LNCaP clone FGC (cell line): ENCODE data around the gene GALNT5.

ENCODE experiments used
- DNase-seq: peaks from one replicate; pipeline ENCODE4 v3.0.0-alpha.2; 2011; ENCODE audit warnings: low read depth
- H3K4me3 ChIP-seq: 2 replicates; pipeline ENCODE4 v1.5.1; 2011; ENCODE audit warnings: mild to moderate bottlenecking, low read depth, low read length, control low read depth
- CTCF ChIP-seq: IDR thresholded peaks from 2 replicates; pipeline ENCODE4 v1.5.1; 2012; ENCODE audit warnings: mild to moderate bottlenecking; ENCODE audit not compliant: control insufficient read depth, insufficient read depth; ENCODE audit errors: extremely low read depth

The GALNT5 gene

GRCh38 chr2:157355618-157356017, 98.1 kb downstream of the GALNT5 start:
- H3K4me3 ChIP-seq: no peak overlapping the region
- TF ChIP-seq CTCF: no peak
- no peak for DNase-seq

- H3K4me3 ChIP-seq: no peak overlapping the region
- no peak for DNase-seq
- no peak for TF ChIP-seq CTCF
These were observed 102.1 kb downstream of the GALNT5 start for GRCh38 chr2:157359628-157360027.

GRCh38 chr2:157361526-157361925, 104.0 kb downstream of the GALNT5 start:
- H3K4me3 ChIP-seq: no peak overlapping the region
- no peak for TF ChIP-seq CTCF
- no peak for DNase-seq

GRCh38 chr2:157362627-157363026, 105.1 kb downstream of the GALNT5 start:
- no peak for DNase-seq
- no peak for TF ChIP-seq CTCF
- H3K4me3 ChIP-seq: no peak overlapping the region

- no peak for DNase-seq
- TF ChIP-seq CTCF: no peak
- no peak overlapping the region for H3K4me3 ChIP-seq
These were observed 106.2 kb downstream of the GALNT5 start for GRCh38 chr2:157363612-157364101.
